SK-N-MC (cell line): ENCODE results near the gene PRKN.

Source experiments
- EZH2 ChIP-seq: fragments of 200-600 bp; sonication (generic); IDR thresholded peaks from one replicate; pipeline ENCODE4 v1.6.1; 2017; ENCODE audit warnings: antibody characterized with exemption
- POLR2AphosphoS5 ChIP-seq: IDR thresholded peaks from 2 replicates; pipeline ENCODE4 v1.6.1; 2012; ENCODE audit warnings: mild to moderate bottlenecking, low read depth, low read length, borderline replicate concordance

- TF ChIP-seq POLR2AphosphoS5 (no peak), EZH2 (no peak)
Observed at GRCh38 chr6:161299726-161300125, 1427.8 kb downstream of the PRKN start.
